ENCODE data around the gene KLF8.

The KLF8 gene

GRCh38 chrX:56310581-56310980 is 78.4 kb downstream of the KLF8 start:
- DNase-seq: no peak

- no peak for DNase-seq
Measured at GRCh38 chrX:56313308-56313707, 81.2 kb downstream of the KLF8 start.

GRCh38 chrX:56314334-56314733 is 82.2 kb downstream of the KLF8 start:
- no peak for DNase-seq

GRCh38 chrX:56318076-56318475 is 85.9 kb downstream of the KLF8 start:
- no peak for DNase-seq

- no peak for DNase-seq
Measured at GRCh38 chrX:56319165-56319564, 87.0 kb downstream of the KLF8 start.

All from NCI-H1105 treated with DMSO at 0.1 percent for 48 hours (cell line).